Transverse colon (tissue), 3 donors: ENCODE data around the gene RAB30.

Experiments used
- EP300 ChIP-seq: sonication (generic); formaldehyde crosslinking; IDR thresholded peaks from one replicate; pipeline ENCODE4 v1.6.1; 2017; ENCODE audit warnings: antibody characterized with exemption, low read depth
- POLR2A ChIP-seq: fragments of 450-650 bp; IDR thresholded peaks from one replicate; pipeline ENCODE4 v1.6.1; 2016; ENCODE audit warnings: antibody characterized with exemption, mild to moderate bottlenecking, moderate library complexity
- TF ChIP-seq, protein P1 (sequence below), 5 experiments: fragments of 200-600 bp in 3 of 5; fragments of 450-650 bp in 2 of 5; sonication (generic) in 3 of 5; IDR thresholded peaks; 1 replicate in 2 of 5; 2 replicates in 3 of 5; pipeline ENCODE4 v1.5.1; 2016 to 2017; ENCODE audit warnings: antibody characterized with exemption in 5 of 5, inconsistent platforms in 3 of 5, mild to moderate bottlenecking in 2 of 5, moderate library complexity in 1 of 5

GRCh38 chr11:82930734-82931133 lies 141.0 kb downstream of the RAB30 start:
- TF ChIP-seq POLR2A (no peak), EP300 (no peak)
- TF ChIP-seq, protein P1, sequence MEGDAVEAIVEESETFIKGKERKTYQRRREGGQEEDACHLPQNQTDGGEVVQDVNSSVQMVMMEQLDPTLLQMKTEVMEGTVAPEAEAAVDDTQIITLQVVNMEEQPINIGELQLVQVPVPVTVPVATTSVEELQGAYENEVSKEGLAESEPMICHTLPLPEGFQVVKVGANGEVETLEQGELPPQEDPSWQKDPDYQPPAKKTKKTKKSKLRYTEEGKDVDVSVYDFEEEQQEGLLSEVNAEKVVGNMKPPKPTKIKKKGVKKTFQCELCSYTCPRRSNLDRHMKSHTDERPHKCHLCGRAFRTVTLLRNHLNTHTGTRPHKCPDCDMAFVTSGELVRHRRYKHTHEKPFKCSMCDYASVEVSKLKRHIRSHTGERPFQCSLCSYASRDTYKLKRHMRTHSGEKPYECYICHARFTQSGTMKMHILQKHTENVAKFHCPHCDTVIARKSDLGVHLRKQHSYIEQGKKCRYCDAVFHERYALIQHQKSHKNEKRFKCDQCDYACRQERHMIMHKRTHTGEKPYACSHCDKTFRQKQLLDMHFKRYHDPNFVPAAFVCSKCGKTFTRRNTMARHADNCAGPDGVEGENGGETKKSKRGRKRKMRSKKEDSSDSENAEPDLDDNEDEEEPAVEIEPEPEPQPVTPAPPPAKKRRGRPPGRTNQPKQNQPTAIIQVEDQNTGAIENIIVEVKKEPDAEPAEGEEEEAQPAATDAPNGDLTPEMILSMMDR (IDR thresholded peaks at IDR 0.05), result no peak
